Measurements from ENCODE around the gene CATSPER3.

Gene CATSPER3

DNA sequence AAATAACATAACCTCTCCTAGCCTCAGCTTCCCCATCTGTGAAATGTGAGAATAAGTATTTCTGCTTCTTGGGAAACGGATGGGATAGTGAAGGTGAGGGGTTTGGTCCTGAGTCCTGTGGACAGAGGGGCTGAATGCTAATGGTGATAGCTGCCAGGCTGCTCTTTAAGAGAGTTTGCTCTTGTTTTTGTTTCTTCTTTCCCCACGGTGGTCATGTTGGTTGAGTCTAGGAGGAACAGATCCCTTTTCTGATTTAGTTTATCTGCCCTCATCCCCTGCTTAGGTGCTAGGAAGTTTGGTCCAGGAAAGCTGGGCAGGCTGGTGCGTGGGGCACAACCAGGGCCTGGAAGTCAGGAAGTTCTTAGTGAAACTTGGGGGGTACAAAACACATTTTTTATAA is 74.0 kb downstream of the CATSPER3 start:
- DNase-seq (ENCODE audit: low read depth): no peak

DNA sequence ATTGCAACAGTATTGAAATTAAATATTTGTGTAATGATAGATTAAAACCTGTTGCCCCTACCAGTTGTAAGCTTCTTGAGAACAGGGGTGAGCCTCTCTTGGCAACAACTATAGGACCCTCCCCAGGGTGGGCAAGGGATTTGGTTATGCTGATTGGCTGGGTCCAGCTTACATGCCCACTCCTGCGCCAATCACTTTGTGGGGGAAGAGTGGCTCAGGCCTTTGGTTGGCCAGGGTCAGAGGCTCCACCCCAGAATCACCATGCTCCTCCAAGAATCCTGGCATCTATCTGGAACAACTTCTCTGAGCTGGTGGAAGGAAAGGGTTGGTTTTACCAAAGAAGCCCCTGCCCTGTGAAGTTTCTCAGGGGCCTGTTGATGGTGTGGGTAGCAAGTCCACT is 74.9 kb downstream of the CATSPER3 start:
- no peak for DNase-seq (ENCODE audit: low read depth)

DNA sequence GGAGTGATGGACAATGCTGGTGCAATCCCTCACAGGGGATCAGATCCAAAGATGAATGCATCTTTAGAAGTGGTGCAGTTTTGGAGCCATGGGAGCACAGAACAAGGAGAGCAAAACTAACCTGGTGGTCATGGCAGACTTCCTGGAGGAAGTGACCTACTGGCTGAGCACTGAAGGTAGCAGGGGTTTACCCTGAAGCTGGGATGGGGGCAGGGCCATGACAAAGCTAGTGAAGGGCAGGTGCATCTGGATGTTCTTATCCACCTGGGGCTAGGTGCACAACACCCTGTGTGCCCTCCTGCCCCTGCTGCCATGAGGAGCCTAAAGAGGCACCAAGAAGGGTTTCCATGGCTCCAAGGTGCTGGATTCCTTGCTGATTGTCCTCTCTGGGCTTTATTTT is 77.8 kb downstream of the CATSPER3 start:
- no peak for DNase-seq (ENCODE audit: low read depth)

DNA sequence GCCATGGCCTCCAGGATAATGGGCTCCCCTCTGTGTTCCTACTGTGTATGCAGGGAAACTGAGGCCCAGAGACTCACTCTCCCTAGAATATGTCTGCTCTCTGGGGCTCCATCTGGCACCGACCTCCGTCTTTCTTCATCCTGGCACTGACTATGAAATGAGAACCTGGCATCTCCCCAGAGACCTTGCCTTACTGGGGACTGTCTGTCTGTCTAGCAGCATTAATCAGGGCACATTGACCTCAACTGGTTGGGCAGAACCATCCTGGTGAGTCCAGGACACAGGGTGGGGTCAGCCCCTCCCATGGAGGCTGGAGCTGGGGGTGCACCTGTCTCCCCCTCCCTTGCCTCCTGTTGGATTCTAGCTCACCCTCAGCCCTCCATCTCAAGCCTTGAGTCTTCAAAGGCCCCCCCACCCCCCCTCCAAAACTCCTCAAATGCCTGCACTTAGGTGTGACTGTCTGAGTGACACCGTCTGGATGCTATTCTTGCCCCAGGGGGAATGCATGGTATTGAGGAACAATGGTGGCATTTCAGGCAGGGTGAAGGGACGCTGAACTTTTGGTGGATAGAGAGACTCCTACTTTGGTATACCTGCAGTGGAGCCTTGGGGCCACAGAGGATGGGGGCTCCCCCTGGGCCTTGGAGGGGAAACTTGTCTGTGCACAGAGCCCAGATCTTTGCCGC is 79.1 kb downstream of the CATSPER3 start:
- no peak for DNase-seq (ENCODE audit: low read depth)

DNA sequence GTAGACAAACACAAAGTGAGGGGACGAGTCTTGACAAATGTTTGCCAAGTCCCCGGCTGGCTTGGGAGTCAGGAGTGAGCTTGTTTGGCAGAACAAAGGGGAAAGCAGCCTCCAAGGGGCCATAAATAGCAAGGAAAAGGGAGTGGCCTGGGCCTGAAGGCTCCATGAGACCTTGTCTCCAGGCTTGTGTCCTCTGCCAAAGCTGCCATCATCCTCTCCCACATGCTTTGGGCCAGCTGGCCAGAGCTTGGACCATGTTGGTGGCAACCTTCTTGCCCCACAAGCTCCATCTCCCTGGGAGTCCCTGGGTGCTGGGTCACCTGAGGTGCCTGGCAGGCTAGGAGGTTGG is 79.6 kb downstream of the CATSPER3 start:
- DNase-seq (ENCODE audit: low read depth): no peak

DNA sequence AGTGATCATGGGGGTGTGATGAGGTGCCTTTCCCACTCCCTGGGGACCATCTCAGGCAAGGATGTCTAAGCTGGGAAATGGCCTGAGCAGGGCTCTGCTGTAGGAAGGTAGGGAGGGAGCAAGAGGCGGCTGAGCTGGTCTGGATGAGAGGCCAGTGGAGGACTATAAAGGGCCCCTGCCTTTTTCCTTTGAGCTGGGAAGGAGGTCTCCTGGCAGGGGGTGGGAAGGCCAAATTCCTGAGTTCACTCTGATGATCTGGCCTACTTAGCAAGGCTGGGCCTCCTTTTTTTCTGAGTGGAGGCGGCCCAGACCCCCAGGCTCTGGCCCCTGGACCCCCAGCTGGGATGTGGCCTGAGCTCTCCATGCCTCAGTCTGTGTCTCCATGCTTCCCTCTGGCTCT is 80.6 kb downstream of the CATSPER3 start:
- DNase-seq (ENCODE audit: low read depth): no peak

DNA sequence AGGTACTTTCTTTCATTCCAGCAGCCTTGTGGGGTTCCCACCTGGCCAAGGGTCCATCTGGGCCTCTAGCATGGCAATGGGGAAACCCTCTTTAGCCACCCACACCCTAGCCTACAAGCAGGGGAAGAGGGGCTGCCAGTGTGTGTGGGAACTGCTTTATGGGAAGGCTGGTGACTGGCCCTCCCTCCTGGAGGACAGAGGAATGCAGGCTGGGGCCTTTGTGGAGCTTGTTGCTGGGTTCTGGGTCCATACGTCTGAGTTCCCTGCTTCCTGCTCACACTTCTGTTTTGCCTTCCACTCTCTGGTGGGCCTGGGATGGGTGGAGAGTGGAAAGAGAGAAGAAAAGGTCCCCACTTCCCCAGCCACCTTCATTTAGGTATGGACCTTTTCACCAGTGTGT is 81.2 kb downstream of the CATSPER3 start:
- DNase-seq (ENCODE audit: low read depth): no peak

DNA sequence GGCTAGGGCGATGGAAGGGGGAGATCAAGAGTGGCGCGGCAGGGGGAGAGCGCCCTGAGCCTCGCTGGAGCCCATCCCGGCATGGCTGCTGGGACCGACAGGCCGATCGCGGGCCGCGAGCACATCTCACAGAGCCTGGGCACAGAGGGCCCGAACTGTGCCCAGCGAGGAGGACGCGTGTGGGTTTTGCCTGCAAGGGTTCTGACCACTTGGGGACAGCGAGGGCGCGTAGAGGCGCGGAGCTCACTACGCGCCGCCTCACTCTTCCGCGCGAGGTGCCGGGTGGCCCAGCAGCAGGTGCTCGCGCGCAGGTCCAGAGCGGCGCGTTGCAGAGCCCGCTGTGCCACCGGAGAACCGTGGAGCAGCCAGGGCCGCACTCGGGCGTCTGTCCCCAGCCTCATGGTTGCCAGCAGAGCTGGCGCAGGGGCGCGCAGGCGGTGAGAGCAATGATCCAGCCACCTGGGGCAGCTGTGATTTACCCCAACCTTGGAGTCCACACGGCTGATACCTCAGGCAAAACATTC is 82.6 kb downstream of the CATSPER3 start:
- DNase-seq (ENCODE audit: low read depth): no peak

DNA sequence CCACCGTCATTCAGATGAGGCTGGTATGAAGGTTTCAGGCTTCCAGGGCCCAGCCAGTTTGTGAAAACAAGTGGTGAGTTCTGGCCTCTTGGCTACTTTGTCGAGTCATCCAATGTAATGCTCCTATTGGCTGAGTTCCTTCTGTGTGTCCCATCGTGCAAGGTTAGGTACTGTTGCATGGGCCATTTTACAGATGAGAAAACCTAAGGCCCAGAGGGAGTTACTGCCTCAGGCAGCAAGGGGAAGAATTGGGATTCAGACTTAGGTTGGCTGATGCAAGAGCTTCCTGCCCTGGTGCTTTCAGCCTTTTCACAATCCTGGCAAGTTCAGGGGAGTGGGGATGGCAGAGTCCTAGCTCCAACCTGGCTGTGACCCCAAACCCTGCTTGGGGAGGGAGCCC is 83.7 kb downstream of the CATSPER3 start:
- DNase-seq (ENCODE audit: low read depth): no peak

DNA sequence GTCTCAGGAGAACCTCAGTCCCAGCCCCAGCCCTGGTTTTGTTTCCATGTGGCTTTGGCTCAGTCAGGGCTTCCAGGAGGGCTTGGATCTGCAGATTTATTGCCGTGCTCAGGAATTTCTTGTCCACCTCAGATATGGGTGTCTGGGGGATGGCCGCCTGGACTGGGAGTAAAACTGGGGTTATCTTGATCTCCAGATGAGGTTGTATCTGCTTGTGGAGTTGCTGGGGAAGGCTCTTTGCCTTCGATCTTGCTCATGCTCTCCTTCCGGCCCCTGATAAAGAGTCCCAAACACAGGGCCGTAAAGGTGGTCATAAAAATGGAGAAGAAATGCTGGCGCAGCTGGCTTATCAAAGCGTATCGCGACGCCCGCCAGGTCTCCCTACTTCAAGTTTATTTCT is 84.2 kb downstream of the CATSPER3 start:
- DNase-seq (ENCODE audit: low read depth): no peak

DNA sequence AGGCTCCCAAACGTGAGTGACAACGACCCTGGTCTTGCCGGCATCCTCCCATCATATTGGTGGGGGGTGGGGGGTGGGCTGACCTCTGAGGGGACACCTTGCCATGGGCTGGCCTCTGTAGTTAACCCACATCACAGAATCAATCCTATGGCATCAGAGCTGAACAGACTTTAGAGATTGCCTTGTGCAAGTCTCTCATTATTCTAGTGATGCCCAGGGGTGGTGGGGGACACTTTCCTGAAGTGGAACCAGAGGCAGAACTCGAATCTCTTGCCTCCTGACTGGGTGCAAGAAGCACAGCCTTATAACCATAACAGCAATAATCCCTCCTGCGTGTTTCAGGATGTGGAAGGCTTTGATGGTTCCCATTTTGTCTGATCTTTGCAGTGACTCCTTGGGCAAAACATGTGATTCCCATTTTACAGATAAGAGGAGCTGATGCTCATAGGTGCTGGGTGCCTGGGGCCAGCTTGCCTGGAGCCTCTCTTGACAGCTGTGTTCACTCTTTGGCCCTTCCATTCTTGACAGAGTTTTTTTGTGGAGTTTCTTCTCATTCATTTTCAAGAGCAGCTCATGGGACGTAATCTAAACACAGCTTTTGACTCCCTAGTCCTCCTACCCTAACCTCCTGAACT is 84.9 kb downstream of the CATSPER3 start:
- no peak for DNase-seq (ENCODE audit: low read depth)

DNA sequence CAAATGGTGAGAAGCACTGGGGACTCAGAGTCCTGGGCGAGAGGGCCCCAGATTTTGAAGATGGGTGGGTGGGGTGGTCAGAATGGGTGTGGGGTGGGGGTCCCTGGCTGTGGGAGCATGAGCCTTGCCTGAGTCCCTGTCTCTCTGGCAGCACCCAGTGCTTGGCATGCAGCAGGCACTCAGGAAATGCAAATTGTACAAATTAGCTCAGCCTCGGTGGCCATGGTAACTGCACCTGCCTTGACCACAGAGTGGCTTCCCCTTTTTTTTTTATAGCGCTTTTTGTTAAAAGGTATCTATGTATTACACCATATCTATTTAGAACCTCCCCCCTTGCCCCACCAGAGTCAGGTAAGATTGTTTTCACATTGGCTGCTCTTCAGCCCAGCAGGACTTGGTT is 85.6 kb downstream of the CATSPER3 start:
- DNase-seq (ENCODE audit: low read depth): no peak

DNA sequence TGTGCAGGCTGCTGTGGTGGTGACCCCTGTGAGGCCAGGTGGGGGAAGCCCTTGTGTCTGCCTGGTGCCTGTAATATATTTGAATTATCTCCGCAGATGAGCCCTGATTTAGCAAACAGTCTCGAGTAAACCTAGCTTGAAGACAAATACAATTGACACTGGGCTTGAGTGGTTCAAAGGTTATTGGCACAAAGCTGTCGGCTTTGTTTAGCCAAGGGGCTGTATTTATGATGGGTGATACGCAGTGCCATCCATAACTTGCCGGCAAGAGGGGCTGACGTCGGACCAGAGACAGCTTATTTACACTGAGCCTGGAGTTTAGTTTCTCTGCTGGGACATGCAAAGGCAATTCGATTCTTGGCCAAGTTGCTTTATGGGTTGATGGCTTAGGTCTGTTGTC is 86.3 kb downstream of the CATSPER3 start:
- DNase-seq (ENCODE audit: low read depth): no peak

DNA sequence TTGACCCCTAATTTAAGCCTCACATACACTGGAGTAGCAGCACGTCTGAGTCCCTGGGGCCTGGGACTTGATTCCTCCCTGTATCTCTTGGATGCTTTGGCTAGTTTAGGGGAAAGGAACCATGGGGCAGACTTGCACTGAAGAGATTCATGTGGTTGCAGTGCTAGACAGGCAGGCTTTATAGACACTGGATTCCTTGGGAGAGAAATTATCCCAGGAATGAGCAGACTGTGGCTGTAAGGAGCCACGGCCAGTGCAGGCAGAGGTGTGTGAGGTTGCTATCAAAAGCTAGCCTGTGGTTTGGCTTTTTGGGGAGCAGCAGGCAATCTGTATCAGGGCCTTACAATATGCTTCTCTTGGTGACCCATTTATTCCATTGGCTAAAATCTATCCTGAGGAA is 86.8 kb downstream of the CATSPER3 start:
- DNase-seq (ENCODE audit: low read depth): no peak

DNA sequence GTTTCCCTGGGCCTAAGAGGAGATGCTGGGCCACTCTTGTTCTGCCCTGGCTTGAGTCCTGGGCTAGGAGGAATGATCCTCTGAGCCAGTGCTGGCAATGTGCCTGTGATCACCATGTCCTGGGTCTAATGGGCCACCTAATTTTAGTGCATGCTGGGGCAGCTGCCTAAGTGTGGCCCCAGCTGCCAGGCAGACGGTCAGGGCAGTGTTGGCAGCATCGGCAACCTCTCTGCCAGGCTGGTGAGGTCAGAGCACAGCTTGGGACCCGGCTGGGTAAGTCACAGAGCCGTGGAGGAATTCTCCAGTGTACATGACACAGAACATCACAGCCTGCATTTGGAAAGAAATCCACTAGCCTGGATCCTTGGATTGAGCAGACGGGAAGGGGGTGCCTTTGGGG is 87.7 kb downstream of the CATSPER3 start:
- DNase-seq (ENCODE audit: low read depth): no peak

DNA sequence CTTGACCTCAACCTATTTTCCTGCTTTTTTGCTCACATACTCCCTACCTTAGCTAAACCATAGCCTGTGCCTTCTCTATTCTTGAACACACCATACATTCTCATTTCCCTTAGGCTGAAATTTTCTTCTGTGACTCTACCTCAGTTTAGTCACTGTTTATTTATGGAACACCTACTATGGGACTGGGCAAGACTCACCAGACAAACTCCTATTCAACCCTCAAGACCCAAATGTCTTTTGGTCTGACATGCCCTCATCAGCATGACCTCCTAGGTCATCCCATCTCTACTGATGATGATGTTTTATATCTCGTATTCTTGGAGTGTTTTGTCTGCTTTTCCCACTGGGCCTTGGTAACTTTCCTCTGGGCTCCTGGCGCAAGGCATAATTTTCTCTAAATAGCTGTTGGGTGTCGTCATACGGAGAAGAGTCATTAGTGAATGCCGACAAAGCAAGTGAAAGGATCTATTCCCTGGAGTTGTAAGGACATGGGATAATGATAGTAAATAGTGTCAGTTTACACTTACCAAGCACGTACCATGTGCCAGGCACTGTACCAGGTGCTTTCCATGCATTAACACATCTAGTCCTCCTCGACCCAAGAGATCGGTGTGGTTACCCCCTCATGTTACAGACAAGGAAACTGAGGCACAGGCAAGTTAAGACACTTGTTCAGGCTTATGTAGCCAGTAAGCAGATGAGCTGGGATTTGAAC is 88.8 kb downstream of the CATSPER3 start:
- DNase-seq (ENCODE audit: low read depth): no peak

DNA sequence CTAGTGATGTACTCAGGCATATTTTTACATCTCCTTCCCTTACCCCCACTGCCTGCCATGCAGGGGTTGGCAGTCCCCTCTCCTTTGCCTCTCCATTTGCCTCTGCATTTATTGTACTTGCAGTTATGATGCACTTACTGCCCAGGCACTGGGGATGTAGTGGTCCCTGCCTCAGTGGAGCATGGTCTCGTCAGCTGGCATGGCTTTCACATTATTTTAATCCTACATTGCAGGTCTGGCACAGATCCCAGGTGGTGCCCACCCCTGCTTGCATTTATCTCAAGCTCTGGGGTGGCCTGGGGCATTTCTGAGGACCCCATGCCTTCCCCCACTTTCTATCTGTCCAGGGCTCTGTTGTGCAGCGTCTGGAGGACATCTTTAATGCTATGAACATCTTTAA is 89.5 kb downstream of the CATSPER3 start:
- DNase-seq (ENCODE audit: low read depth): no peak

DNA sequence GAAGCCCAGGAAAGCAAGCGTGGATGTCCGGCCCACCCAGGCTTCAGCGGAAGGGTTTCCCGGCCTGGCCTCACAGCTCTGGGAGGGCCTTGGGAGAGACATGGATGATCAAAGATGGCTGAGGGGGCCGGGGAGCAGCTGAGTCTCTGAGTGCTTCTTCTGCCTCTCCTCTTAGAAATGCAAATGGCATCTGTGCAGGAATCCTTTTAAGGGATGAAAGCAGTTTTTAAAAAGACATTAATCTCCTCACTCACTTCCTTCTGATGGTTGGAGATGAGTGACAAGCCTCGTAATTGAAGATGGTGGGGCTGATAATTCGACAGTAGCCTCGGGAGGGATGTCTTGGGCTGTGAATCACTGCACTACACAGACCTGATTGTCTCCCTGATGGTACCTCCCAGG is 90.6 kb downstream of the CATSPER3 start:
- no peak for DNase-seq (ENCODE audit: low read depth)

DNA sequence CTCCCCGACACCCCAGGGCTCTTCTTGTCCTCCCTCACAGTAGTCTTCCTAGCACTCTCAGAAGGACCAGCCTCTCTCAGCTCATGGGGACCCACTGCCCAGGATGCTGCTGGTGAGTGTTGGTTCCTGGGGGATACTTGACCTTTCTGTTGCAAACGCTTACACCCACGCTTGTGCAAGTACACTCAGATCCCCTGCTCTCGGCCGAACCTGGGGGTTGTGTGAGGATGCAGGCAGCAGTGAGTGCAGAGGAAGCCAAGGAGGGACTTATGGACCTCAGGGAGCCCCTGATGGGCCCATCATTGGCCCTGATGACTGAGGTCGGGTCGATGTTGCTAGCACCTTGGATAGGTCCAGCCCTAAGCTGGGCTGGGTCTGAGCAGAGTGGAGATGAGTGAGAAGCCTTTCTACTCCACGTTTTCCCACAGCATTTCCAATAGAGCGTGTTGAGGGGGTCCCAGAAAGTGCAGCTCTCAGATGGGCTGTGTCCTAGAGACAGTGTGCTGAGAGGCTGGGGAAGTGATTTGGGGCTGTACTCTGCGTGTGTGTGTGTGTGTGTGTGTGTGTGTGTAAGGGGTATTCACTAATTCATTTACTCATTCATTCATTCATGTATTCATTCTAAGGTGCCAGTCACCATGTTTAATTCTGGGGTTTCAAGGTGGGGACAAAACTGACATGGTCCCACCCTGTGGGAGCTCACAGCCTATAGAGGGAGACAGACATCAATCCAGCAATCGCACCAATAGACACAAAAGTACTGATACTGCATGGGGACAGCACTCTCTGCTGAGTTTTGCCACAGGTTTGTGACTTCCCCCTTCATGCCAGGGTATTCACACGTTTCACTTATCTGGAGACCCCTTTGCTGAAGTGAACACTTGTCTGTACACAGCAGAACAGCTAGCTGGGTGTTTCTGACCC is 91.6 kb downstream of the CATSPER3 start:
- no peak for DNase-seq (ENCODE audit: low read depth)

DNA sequence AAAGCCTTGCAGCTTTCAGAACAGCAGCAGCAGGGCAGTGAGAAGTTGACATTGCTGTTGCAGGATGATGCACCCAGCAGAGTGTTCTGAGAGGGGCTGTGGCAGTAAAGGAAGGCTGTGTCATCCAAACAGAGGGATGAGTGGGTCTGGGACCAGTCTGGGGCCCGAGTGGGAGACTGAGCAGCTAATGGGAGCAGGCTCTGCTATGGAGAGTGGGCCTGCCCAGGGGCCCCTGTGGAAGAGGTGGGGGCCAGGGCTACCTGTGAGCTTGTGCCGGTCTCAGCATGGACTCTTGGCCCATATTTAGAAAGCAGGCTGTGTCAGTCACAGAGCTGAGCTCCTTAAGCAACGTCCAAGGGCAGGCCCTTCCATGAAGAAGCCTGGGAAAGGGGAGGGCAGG is 92.3 kb downstream of the CATSPER3 start:
- no peak for DNase-seq (ENCODE audit: low read depth)

DNA sequence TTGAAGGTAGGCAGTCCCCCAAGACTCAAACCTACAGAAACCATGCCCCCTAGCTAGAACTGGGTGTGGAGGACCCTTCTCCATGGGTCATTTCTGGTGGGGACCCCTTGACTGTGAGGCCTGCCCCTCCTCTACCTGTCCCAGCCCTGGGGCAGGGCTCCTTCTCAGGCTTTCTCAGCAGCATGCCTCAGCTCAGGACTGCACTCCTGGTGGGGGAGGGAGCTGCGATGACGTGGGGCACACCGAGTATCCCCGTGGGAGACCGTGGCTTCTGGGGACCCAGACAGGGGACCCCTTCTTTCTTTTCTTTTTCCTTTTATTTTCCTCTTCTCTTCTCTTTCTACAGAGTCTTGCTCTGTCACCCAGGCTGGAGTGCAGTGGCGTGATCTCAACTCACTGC is 93.3 kb downstream of the CATSPER3 start:
- DNase-seq (ENCODE audit: low read depth): no peak

Measured in GM04503 (cell line).